Suprapubic skin (tissue), 4 donors: ENCODE data around the gene PRR12. TPM values are rescaled to one million over a fixed set of nuclear protein-coding genes. Genes with fewer than 3 reads are reported as not detected.

Source experiments
- DNase-seq, 2 donors: peaks; one replicate each; pipeline ENCODE4 v3.0.0-alpha.2; 2019; ENCODE audit warnings: low spot score in 2 of 2
- H3K27ac ChIP-seq: fragments of 200-600 bp; sonication (generic); one replicate; pipeline ENCODE4 v1.5.1; 2019
- H3K27me3 ChIP-seq: fragments of 200-600 bp; sonication (generic); one replicate; pipeline ENCODE4 v1.5.1; 2019
- H3K36me3 ChIP-seq: fragments of 200-600 bp; sonication (generic); one replicate; pipeline ENCODE4 v1.5.1; 2019
- H3K4me1 ChIP-seq: fragments of 200-600 bp; sonication (generic); one replicate; pipeline ENCODE4 v1.5.1; 2019
- H3K4me3 ChIP-seq: fragments of 200-600 bp; sonication (generic); one replicate; pipeline ENCODE4 v1.5.1; 2019; ENCODE audit warnings: mild to moderate bottlenecking
- H3K9me3 ChIP-seq: fragments of 200-600 bp; sonication (generic); one replicate; pipeline ENCODE4 v1.5.1; 2019
- CTCF ChIP-seq, 2 donors: fragments of 200-600 bp in 1 of 2; fragments of 450-650 bp in 1 of 2; sonication (generic) in 1 of 2; IDR thresholded peaks; one replicate each; pipeline ENCODE4 v1.5.1; 2016 to 2019; ENCODE audit warnings: antibody characterized with exemption in 2 of 2, mild to moderate bottlenecking in 1 of 2, moderate library complexity in 1 of 2
- EP300 ChIP-seq: sonication (generic); formaldehyde crosslinking; IDR thresholded peaks from one replicate; pipeline ENCODE4 v1.6.1; 2017; ENCODE audit warnings: antibody characterized with exemption
- POLR2A ChIP-seq, 2 donors: fragments of 450-650 bp; IDR thresholded peaks; one replicate each; pipeline ENCODE4 v1.6.1; 2017; ENCODE audit warnings: antibody characterized with exemption in 2 of 2, mild to moderate bottlenecking in 2 of 2, moderate library complexity in 2 of 2
- POLR2AphosphoS5 ChIP-seq, 3 donors: sonication (generic); formaldehyde crosslinking; IDR thresholded peaks; one replicate each; pipeline ENCODE4 v1.6.1; 2017; ENCODE audit warnings: antibody characterized with exemption in 3 of 3
- whole genome bisulfite sequencing: methylation state at CpG from one replicate; pipeline ENCODE4 v1.1.5; 2018; 5-methylcytosine and 5-hydroxymethylcytosine counted together
- total RNA-seq, 4 donors: library from RNA; depleted of rRNA; stranded (reverse); fragments of >200 nt; gene quantifications; one replicate each; pipeline ENCODE4 v1.1.0, GENCODE V29; 2016

The PRR12 gene
- total RNA-seq, 4 donors from 2014 or later, result 24.6 to 50.3 (median 38.9) TPM

GRCh38 chr19:49564616-49565045 lies 26.4 kb upstream of the PRR12 start:
- Histone ChIP-seq H3K4me3 (no peak overlapping the region), H3K27me3 (no peaks in the 10 kb centered on the region), H3K36me3 (peaks cover 8% of the 10 kb centered on the region), H3K4me1 (peaks cover 26% of the 10 kb centered on the region), H3K9me3 (no peaks in the 10 kb centered on the region), H3K27ac (no peak overlapping the region)
- no peak for DNase-seq
- TF ChIP-seq EP300, result no peak
- no peak for TF ChIP-seq POLR2AphosphoS5 (IDR thresholded peaks at IDR 0.05)
- no peak for TF ChIP-seq CTCF (IDR thresholded peaks at IDR 0.05)
- TF ChIP-seq POLR2A (IDR thresholded peaks at IDR 0.05), result no peak
- 86% methylated on average over 6 of the region's 6 CpGs for WGBS

DNA sequence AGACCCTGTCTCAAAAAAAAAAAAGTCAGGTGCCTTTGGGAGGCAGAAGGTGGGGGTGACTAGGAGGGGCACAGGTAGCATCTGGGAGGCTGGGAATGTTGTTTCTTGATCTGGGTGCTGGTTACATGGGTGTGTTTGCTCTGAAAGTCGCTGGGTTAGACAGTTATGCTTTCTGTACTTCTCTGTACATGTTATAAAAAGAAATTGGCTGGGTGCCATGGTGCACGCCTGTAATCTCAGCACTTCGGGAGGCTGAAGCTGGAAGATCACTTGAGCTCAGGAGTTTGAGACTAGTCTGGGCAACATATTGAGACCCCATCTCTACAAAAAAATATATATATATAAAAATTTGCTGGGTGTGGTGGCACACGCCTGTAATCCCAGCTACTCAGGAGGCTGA lies 25.7 kb upstream of the PRR12 start:
- peaks cover 30% of the 10 kb centered on the region for H3K4me1 ChIP-seq

GRCh38 chr19:49566302-49566701 lies 24.7 kb upstream of the PRR12 start:
- WGBS, result 97% methylated on average over 3 of the region's 3 CpGs
- no peak for DNase-seq
- TF ChIP-seq POLR2AphosphoS5 (IDR thresholded peaks at IDR 0.05) (no peak), EP300 (no peak), POLR2A (IDR thresholded peaks at IDR 0.05) (no peak), CTCF (IDR thresholded peaks at IDR 0.05) (no peak)
- Histone ChIP-seq H3K27ac (no peak overlapping the region), H3K27me3 (no peaks in the 10 kb centered on the region), H3K4me1 (peaks cover 39% of the 10 kb centered on the region), H3K9me3 (no peaks in the 10 kb centered on the region), H3K4me3 (no peak overlapping the region), H3K36me3 (no peaks in the 10 kb centered on the region)

More for the DNA sequence above, 25.7 kb upstream of the PRR12 start:
- Histone ChIP-seq H3K9me3 (no peaks in the 10 kb centered on the region), H3K36me3 (peaks cover 1% of the 10 kb centered on the region), H3K27ac (no peak overlapping the region), H3K4me3 (no peak overlapping the region), H3K27me3 (no peaks in the 10 kb centered on the region)
- TF ChIP-seq POLR2AphosphoS5 (IDR thresholded peaks at IDR 0.05) (no peak), EP300 (no peak), POLR2A (IDR thresholded peaks at IDR 0.05) (no peak), CTCF (IDR thresholded peaks at IDR 0.05) (no peak)
- 29% methylated on average over 4 of the region's 4 CpGs for WGBS
- DNase-seq, result no peak

GRCh38 chr19:49567861-49568441 lies 23.0 kb upstream of the PRR12 start:
- DNase-seq, result no peak
- 34% methylated on average over 9 of the region's 9 CpGs for WGBS

More at GRCh38 chr19:49567861-49568441, 23.0 kb upstream of the PRR12 start:
- Histone ChIP-seq H3K4me1 (peaks cover 43% of the 10 kb centered on the region), H3K36me3 (no peaks in the 10 kb centered on the region), H3K9me3 (no peaks in the 10 kb centered on the region), H3K27ac (no peak overlapping the region), H3K4me3 (no peak overlapping the region), H3K27me3 (no peaks in the 10 kb centered on the region)
- no peak for TF ChIP-seq POLR2A (IDR thresholded peaks at IDR 0.05)
- TF ChIP-seq CTCF (IDR thresholded peaks at IDR 0.05), result no peak
- no peak for TF ChIP-seq POLR2AphosphoS5 (IDR thresholded peaks at IDR 0.05)
- TF ChIP-seq EP300, result no peak
